Measurements from ENCODE around the gene TXNDC17. TPM values are rescaled to one million over a fixed set of nuclear protein-coding genes. Genes with fewer than 3 reads are reported as not detected.
A peak's percentile ranks its signal among the peaks of the same experiment; 100 is the strongest.

TXNDC17 gene
- total and polyA plus RNA-seq, 2 donors (not counting 1 experiment from before 2014, with no cell fraction given), result 87.5 to 243 TPM

DNA sequence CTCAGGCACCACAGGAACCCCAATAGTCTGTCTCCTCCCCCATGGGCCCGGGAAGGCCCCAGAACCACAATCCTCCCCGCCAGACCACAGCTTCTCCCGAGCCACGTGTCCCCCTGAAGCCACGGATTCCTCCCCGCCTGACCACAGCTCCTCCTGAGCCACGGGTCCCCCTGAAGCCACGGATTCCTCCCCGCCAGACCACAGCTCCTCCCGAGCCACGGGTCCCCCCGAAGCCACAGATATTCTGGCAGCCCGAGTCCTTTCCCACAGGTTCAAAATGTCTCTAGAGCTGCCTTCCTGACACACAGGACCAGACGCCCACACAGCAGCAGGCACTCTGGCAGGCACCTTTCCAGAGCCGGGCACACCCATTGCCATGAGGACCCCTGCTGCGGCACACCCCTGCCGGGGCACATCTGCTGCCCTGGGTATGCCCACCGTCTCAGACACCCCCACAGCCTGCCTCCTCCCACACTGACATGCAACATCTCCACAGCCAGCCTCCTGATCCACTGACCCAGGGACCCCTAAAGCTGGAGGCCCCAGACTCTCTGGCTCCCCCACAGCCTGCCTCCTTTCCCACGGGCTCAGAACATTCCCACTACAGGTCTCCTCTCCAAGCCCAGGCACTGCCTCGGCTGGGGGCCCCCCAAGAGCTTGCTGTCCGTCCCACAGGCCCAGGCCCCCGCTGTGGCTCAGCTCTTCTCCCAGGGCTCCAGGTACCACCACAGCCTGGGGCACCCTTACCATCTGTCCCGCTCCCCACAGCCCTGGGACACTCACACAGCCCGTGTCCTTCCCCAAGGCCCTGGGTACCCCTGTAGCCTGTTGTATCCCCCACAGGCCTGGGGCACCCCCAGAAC, 2.6 kb upstream of the TXNDC17 start:
- H3K27me3 ChIP-seq (ENCODE audit: control insufficient read depth, insufficient read depth, low read length), result no peaks in the 10 kb centered on the region
- peak overlapping the region; percentile 83 for H3K4me2 ChIP-seq (ENCODE audit: extremely low read depth, insufficient read depth, low read length)
- TF ChIP-seq EZH2 (IDR thresholded peaks at IDR 0.05; ENCODE audit: low read length, missing control alignments), result no peak
- TF ChIP-seq CTCF (conservative IDR thresholded peaks at IDR 0.05 in 1 of 2, IDR thresholded peaks at IDR 0.05 in 1 of 2; ENCODE audit: low read depth in 1 of 2, low read length in 2 of 2), result no peak
- H3K9me3 ChIP-seq (ENCODE audit: control insufficient read depth, insufficient read depth, low read depth, low read length), result no peaks in the 10 kb centered on the region
- peaks cover 36% of the 10 kb centered on the region for H3K79me2 ChIP-seq (ENCODE audit: control insufficient read depth, insufficient read depth, low read length)
- no peak overlapping the region for H3K9ac ChIP-seq (ENCODE audit: insufficient read depth, low read length)
- H4K20me1 ChIP-seq (ENCODE audit: control insufficient read depth, extremely low read depth, insufficient read depth, low read length), result no peaks in the 10 kb centered on the region
- H3K27ac ChIP-seq (ENCODE audit: insufficient read depth, low read length), result no peak overlapping the region
- H3K4me3 ChIP-seq (replicated peaks in 1 of 4; ENCODE audit: control extremely low read depth in 1 of 4, insufficient read depth in 1 of 4, low read depth in 3 of 4, low read length in 4 of 4), result no peak overlapping the region
- H3K4me1 ChIP-seq (ENCODE audit: control insufficient read depth, extremely low read depth, insufficient read depth, low read length), result peaks cover 9% of the 10 kb centered on the region
- no peak for DNase-seq (ENCODE audit: low read depth in 2 of 2)
- no peak overlapping the region for H2AFZ ChIP-seq (ENCODE audit: low read length)
- H3K36me3 ChIP-seq (ENCODE audit: control insufficient read depth, insufficient read depth, low read length), result peaks cover 2% of the 10 kb centered on the region

- no peaks in the 10 kb centered on the region for H4K20me1 ChIP-seq (ENCODE audit: control insufficient read depth, extremely low read depth, insufficient read depth, low read length)
- peak overlapping the region; percentile 93 for H3K27ac ChIP-seq (ENCODE audit: insufficient read depth, low read length)
- no peak overlapping the region for H2AFZ ChIP-seq (ENCODE audit: low read length)
- peaks cover 7% of the 10 kb centered on the region for H3K36me3 ChIP-seq (ENCODE audit: control insufficient read depth, insufficient read depth, low read length)
- H3K4me3 ChIP-seq (replicated peaks in 1 of 4; ENCODE audit: control extremely low read depth in 1 of 4, insufficient read depth in 1 of 4, low read depth in 3 of 4, low read length in 4 of 4), result peak overlapping the region; percentile 58 to 97 (median 90)
- peaks cover 9% of the 10 kb centered on the region for H3K4me1 ChIP-seq (ENCODE audit: control insufficient read depth, extremely low read depth, insufficient read depth, low read length)
- H3K4me2 ChIP-seq (ENCODE audit: extremely low read depth, insufficient read depth, low read length), result peak overlapping the region; percentile 83
- no peaks in the 10 kb centered on the region for H3K9me3 ChIP-seq (ENCODE audit: control insufficient read depth, insufficient read depth, low read depth, low read length)
- DNase-seq (ENCODE audit: low read depth in 2 of 2), result no peak
- H3K9ac ChIP-seq (ENCODE audit: insufficient read depth, low read length), result peak overlapping the region; percentile 94
- TF ChIP-seq EZH2 (IDR thresholded peaks at IDR 0.05; ENCODE audit: low read length, missing control alignments) (no peak), CTCF (conservative IDR thresholded peaks at IDR 0.05 in 1 of 2, IDR thresholded peaks at IDR 0.05 in 1 of 2; ENCODE audit: low read depth in 1 of 2, low read length in 2 of 2) (no peak)
- no peaks in the 10 kb centered on the region for H3K27me3 ChIP-seq (ENCODE audit: control insufficient read depth, insufficient read depth, low read length)
- H3K79me2 ChIP-seq (ENCODE audit: control insufficient read depth, insufficient read depth, low read length), result peaks cover 36% of the 10 kb centered on the region
Observed at GRCh38 chr17:6639014-6639585, 1.8 kb upstream of the TXNDC17 start.

Data from fibroblast of lung (primary cell).